ENCODE measurements around the gene CYTH1.
A peak's percentile ranks its signal among the peaks of the same experiment; 100 is the strongest.

CYTH1 gene

GRCh38 chr17:78789663-78790181 lies 7.6 kb upstream of the CYTH1 start:
- TF ChIP-seq, protein P1, sequence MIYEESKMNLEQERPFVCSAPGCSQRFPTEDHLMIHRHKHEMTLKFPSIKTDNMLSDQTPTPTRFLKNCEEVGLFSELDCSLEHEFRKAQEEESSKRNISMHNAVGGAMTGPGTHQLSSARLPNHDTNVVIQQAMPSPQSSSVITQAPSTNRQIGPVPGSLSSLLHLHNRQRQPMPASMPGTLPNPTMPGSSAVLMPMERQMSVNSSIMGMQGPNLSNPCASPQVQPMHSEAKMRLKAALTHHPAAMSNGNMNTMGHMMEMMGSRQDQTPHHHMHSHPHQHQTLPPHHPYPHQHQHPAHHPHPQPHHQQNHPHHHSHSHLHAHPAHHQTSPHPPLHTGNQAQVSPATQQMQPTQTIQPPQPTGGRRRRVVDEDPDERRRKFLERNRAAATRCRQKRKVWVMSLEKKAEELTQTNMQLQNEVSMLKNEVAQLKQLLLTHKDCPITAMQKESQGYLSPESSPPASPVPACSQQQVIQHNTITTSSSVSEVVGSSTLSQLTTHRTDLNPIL (CRISPR knock-in tag; IDR thresholded peaks at IDR 0.05; ENCODE audit: low read depth): no peak
- no peak for TF ChIP-seq GLIS3 (CRISPR knock-in tag; IDR thresholded peaks at IDR 0.05)
- TF ChIP-seq, protein P2, sequence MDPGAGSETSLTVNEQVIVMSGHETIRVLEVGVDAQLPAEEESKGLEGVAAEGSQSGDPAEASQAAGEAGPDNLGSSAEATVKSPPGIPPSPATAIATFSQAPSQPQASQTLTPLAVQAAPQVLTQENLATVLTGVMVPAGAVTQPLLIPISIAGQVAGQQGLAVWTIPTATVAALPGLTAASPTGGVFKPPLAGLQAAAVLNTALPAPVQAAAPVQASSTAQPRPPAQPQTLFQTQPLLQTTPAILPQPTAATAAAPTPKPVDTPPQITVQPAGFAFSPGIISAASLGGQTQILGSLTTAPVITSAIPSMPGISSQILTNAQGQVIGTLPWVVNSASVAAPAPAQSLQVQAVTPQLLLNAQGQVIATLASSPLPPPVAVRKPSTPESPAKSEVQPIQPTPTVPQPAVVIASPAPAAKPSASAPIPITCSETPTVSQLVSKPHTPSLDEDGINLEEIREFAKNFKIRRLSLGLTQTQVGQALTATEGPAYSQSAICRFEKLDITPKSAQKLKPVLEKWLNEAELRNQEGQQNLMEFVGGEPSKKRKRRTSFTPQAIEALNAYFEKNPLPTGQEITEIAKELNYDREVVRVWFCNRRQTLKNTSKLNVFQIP (CRISPR knock-in tag; IDR thresholded peaks at IDR 0.05; ENCODE audit: borderline replicate concordance, low read depth): no peak
- TF ChIP-seq ZNF565 (CRISPR knock-in tag; conservative IDR thresholded peaks at IDR 0.05; ENCODE audit: low read depth): no peak
- TF ChIP-seq ARNTL (CRISPR knock-in tag; IDR thresholded peaks at IDR 0.05; ENCODE audit: borderline replicate concordance, low read depth): no peak
- TF ChIP-seq SNAI2 (CRISPR knock-in tag; IDR thresholded peaks at IDR 0.05): no peak
- TF ChIP-seq ESRRG (CRISPR knock-in tag; IDR thresholded peaks at IDR 0.05): no peak
- TF ChIP-seq ISL1 (CRISPR knock-in tag; IDR thresholded peaks at IDR 0.05): no peak
- TF ChIP-seq ZC3H10 (CRISPR knock-in tag; IDR thresholded peaks at IDR 0.05): no peak
- no peak for TF ChIP-seq ZFP30 (CRISPR knock-in tag; IDR thresholded peaks at IDR 0.05)
- TF ChIP-seq CSRNP3 (CRISPR knock-in tag; IDR thresholded peaks at IDR 0.05): no peak
- no peak for TF ChIP-seq CSDC2 (CRISPR knock-in tag; IDR thresholded peaks at IDR 0.05)
- no peak for TF ChIP-seq TOX (CRISPR knock-in tag; IDR thresholded peaks at IDR 0.05; ENCODE audit: borderline replicate concordance)
- no peak for TF ChIP-seq PPARA (CRISPR knock-in tag; IDR thresholded peaks at IDR 0.05; ENCODE audit: borderline replicate concordance)
- TF ChIP-seq, protein P3, sequence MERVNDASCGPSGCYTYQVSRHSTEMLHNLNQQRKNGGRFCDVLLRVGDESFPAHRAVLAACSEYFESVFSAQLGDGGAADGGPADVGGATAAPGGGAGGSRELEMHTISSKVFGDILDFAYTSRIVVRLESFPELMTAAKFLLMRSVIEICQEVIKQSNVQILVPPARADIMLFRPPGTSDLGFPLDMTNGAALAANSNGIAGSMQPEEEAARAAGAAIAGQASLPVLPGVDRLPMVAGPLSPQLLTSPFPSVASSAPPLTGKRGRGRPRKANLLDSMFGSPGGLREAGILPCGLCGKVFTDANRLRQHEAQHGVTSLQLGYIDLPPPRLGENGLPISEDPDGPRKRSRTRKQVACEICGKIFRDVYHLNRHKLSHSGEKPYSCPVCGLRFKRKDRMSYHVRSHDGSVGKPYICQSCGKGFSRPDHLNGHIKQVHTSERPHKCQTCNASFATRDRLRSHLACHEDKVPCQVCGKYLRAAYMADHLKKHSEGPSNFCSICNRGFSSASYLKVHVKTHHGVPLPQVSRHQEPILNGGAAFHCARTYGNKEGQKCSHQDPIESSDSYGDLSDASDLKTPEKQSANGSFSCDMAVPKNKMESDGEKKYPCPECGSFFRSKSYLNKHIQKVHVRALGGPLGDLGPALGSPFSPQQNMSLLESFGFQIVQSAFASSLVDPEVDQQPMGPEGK (CRISPR knock-in tag; IDR thresholded peaks at IDR 0.05; ENCODE audit: borderline replicate concordance): no peak
- TF ChIP-seq OSR1 (CRISPR knock-in tag; IDR thresholded peaks at IDR 0.05): no peak
- TF ChIP-seq ZNF70 (CRISPR knock-in tag; IDR thresholded peaks at IDR 0.05): no peak
- peak; percentile 86 for ATAC-seq

DNA sequence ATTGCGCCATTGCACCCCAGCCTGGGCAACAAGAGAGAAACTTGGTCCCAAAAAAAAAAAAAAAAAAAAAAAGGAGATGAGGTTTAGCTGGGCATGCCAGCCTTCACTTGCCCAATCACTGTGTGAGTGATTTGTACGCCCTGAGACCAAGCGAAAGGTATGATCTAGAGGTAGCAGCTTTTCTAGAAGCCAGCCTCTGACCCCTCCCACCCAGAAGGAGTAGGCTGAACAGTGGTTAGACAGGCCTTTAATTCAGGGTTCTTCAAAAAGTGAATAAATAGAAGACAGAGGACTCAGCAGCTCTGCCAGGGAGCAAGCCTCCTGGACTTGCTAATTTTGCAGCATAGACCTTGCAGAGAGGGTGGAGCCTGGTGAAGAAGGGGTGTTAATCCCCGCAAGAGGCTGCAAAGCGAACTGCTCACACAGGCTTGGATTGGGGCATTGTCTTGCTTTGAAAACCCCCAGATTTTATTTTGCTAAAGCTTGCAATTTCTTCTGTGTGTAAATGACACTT lies 7.1 kb upstream of the CYTH1 start:
- ATAC-seq: peak; percentile 51
- no peak for TF ChIP-seq ZC3H10 (CRISPR knock-in tag; IDR thresholded peaks at IDR 0.05)
- no peak for TF ChIP-seq TSHZ2 (CRISPR knock-in tag; IDR thresholded peaks at IDR 0.05)
- TF ChIP-seq ARNTL (CRISPR knock-in tag; IDR thresholded peaks at IDR 0.05; ENCODE audit: borderline replicate concordance, low read depth): no peak
- TF ChIP-seq, protein P2 (CRISPR knock-in tag; IDR thresholded peaks at IDR 0.05; ENCODE audit: borderline replicate concordance, low read depth): no peak
- no peak for TF ChIP-seq OSR1 (CRISPR knock-in tag; IDR thresholded peaks at IDR 0.05)
- TF ChIP-seq, protein P3 (CRISPR knock-in tag; IDR thresholded peaks at IDR 0.05; ENCODE audit: borderline replicate concordance): no peak
- no peak for TF ChIP-seq ZNF8 (CRISPR knock-in tag; IDR thresholded peaks at IDR 0.05)
- no peak for TF ChIP-seq PPARA (CRISPR knock-in tag; IDR thresholded peaks at IDR 0.05; ENCODE audit: borderline replicate concordance)
- TF ChIP-seq CSDC2 (CRISPR knock-in tag; IDR thresholded peaks at IDR 0.05): no peak
- TF ChIP-seq ISL1 (CRISPR knock-in tag; IDR thresholded peaks at IDR 0.05): no peak
- TF ChIP-seq TCF4 (CRISPR knock-in tag; IDR thresholded peaks at IDR 0.05; ENCODE audit: borderline replicate concordance): no peak
- no peak for TF ChIP-seq BACH2 (CRISPR knock-in tag; IDR thresholded peaks at IDR 0.05; ENCODE audit: borderline replicate concordance)
- no peak for TF ChIP-seq ZFP3 (CRISPR knock-in tag; IDR thresholded peaks at IDR 0.05)
- no peak for TF ChIP-seq RARB (CRISPR knock-in tag; IDR thresholded peaks at IDR 0.05)
- no peak for TF ChIP-seq TOX (CRISPR knock-in tag; IDR thresholded peaks at IDR 0.05; ENCODE audit: borderline replicate concordance)
- TF ChIP-seq, protein P1 (CRISPR knock-in tag; IDR thresholded peaks at IDR 0.05; ENCODE audit: low read depth): no peak
- no peak for TF ChIP-seq ESRRG (CRISPR knock-in tag; IDR thresholded peaks at IDR 0.05)
- TF ChIP-seq SNAI2 (CRISPR knock-in tag; IDR thresholded peaks at IDR 0.05): no peak
- TF ChIP-seq ZNF565 (CRISPR knock-in tag; conservative IDR thresholded peaks at IDR 0.05; ENCODE audit: low read depth): no peak

Data from SK-N-SH treated with all-trans-retinoic acid at 6 μM for 48 hours (cell line).